ENCODE results near the gene SLFN12L.
"Not testable (repeated sequence)": the region's sequence is repeated elsewhere in the genome, so short reads cannot be mapped to it uniquely, and the experiment has no call there.

Gene SLFN12L

GRCh38 chr17:35496451-35497290, 40.8 kb downstream of the SLFN12L start:
- no peak for DNase-seq (ENCODE audit: low spot score)

DNA sequence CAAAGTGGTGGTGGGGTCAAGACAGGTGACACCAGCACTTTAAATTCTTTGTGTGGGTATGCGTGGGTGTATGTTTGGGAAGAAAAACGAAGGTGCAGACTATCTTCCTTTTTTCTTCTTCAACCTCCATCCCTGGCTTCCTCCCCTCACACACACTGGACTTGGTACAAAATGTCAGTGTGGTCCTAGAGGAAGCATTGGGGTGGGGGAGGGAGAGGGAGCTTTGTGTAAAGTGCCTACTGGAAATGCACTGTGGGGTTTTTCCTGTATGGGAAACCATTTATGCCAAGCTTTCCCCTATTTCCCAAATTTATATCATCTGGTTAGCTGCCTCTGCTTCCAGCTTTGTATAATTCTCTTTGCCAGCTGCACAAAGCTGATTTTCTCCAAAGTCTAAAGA, 44.4 kb downstream of the SLFN12L start:
- no peak for DNase-seq (ENCODE audit: low spot score)

GRCh38 chr17:35491417-35491816, 46.1 kb downstream of the SLFN12L start:
- no peak for DNase-seq (ENCODE audit: low spot score)

GRCh38 chr17:35489944-35490343, 47.5 kb downstream of the SLFN12L start:
- no peak for DNase-seq (ENCODE audit: low spot score)

GRCh38 chr17:35488991-35489390, 48.5 kb downstream of the SLFN12L start:
- DNase-seq (ENCODE audit: low spot score), result no peak

DNA sequence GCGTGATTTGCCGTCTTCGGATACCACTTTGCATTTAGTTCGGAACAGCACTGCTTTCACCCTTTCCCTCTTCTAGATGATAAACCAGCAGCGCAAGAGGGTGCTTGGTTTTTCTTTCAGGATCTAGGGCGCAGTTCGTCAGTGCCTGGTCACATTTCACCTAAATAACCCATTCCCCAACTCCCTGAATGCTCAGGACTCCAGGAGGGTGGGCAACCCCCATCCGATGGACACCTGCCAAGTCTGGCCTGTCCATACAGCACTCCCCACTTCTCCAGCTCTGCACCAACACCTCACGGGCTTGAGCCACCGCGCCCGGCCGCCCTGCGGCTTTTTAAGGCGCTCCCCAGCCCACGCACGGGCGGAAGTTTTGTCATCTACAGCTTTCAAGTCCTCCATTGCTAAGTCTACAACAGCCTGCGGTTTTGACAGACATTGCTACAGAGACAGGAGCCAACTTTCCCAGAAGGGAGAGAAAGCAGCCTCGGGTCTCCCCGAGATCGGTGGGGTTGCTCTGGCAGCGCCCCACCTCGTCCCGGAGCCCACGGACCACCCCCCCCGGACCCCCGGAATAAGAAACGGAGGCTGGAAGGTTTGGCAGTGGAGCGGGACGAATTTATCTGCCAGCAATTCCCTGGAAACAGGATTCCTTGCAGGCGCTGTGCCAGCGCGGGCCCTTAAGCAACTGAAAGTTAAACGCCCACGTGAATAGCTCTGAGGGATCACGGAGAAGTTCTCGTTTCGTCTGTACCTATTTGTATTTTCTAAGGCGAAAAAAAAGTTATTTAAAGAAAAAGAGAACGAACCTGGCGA, 50.4 kb downstream of the SLFN12L start:
- peak; percentile 57 for DNase-seq (ENCODE audit: low spot score)

DNA sequence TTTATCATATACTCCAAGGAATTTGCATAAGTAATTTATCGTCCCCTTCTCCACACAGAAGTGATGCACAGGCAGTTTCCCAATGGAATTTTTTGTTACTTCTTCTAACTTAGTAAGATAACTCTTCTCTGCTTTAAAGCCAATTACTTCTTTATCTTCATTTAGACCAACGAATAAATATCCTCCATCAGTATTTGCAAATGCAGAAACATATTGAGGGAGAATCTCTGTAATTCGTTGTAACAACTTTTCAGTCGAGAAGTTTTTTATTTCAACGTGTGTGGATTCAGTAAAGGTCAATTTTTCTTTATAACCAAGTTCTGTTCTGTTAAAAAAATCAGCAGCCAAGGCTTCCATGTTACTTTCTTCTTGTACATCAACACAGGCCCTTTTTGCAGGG, 58.2 kb downstream of the SLFN12L start:
- DNase-seq (ENCODE audit: low spot score), result no peak

DNA sequence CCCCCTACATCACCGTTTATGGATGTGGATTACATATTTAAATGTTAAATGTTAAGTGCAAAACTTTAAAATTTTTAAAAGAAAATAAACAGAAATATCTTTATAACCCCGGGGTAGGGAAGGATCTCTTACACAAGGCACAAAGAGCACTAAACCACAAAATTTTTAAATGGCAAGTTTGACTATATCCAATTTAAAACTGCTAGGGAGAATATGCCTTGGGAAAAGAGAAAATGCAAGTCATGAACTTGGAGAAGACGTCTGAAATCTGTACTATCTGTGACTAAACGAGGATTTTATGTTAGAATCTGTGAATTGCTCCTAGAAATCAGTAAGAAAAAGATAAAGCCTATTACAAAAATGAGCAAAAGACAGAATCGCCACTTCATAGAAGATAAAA, 60.2 kb downstream of the SLFN12L start:
- DNase-seq (ENCODE audit: low spot score), result no peak

GRCh38 chr17:35476283-35476820, 61.1 kb downstream of the SLFN12L start:
- no peak for DNase-seq (ENCODE audit: low spot score)

GRCh38 chr17:35468475-35468874, 69.0 kb downstream of the SLFN12L start:
- DNase-seq (ENCODE audit: low spot score), result no peak

DNA sequence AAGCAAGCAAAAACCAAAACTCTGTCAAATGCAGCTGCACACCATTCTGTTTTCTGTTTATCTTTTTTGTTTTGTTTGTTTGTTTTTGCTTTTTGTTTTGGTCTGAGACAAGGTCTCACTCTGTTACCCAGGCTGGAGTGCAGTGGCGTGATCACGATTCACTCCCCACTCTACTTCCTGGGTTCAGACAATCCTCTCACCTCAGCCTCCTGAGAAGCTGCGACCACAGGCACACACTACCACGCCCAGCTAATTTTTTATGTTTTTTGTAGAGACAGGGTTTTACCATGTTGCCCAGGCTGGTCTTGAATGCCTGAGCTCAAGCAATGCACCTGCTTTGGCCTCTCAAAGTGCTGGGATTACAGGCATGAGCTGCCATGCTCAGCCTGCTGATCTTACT, 69.7 kb downstream of the SLFN12L start:
- DNase-seq (ENCODE audit: low spot score), result no peak

DNA sequence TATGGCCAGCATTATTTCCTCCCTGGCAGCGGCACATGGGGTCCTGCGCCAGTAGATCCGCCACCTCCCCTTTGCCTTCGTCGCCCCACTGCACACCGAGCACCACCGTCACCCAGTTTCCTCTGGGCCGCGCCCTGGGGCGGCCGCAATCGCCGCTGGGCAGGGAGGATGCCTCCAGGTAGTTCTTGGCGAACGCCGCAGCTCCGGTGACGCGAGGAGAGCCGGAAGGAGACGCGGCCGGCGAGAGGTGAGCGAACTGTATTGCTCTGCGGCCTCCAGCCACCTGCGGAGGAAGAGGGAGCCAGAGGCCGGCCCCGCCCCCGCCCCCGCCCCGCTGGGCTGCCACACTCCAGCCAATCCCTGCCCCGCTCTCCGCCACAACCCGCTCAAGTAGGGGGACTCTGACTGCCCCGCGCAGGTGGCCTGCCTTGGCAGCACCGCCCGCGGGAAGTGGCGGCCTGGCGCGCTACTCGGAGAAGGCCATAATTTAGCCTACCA, 77.1 kb downstream of the SLFN12L start:
- no peak for DNase-seq (ENCODE audit: low spot score)

DNA sequence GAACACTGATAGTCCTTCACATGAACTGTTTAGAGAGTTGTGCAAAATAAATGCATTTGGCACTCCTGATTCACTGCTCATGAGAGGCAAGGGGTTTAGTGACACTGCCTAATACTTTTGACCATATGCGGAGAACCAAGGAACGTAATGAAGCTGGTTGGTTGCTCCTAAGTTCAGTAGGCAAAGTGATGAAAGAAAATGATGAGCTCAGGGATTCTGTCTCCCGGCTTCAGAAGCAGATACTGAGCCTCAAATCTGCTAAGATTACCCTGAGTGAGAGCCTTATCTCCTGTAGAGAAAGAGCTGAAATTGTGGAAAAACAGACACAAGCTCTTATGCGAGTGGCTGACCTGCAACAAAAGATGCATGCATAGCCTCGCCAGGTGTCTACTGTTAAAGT, 83.4 kb downstream of the SLFN12L start:
- DNase-seq (ENCODE audit: low spot score), result not testable (repeated sequence)

DNA sequence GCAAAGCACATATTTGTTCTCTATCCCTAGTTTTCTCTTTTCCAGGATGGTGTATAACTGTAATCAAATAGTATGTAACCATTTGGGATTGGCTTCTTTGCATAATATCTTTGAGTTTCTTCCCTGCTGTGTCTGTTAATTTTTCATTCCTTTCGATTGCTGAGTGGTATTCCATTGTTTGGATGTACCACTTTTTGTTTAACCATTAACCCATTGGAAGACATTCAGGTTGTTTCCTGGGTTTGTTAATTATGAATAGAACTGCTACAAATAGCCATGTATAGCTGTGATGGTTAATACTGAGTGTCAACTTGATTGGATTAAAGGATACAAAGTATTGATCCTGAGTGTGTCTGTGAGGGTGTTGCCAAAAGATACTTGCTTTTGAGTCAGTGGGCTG, 84.3 kb downstream of the SLFN12L start:
- DNase-seq (ENCODE audit: low spot score), result no peak

- DNase-seq (ENCODE audit: low spot score), result no peak
Measured at GRCh38 chr17:35449371-35449931, 88.0 kb downstream of the SLFN12L start.

DNA sequence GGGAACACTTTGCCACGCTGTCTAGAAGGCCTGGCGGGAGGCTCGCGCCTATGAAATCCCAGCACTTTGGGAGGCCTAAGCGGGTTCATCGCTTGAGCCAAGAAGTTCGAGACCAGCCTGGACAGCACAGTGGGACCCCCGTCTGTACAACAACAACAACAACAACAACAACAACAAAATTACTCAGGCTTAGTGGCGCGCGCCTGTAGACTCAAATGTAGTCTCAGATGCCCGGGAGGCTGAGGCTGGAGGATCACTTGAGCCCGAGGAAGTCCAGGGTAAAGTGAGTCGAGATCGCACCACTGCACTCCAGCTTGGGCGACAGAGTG, 88.6 kb downstream of the SLFN12L start:
- no peak for DNase-seq (ENCODE audit: low spot score)

GRCh38 chr17:35448214-35448898, 89.1 kb downstream of the SLFN12L start, which contains the start of gene SLFN13:
Gene SLFN13, minus strand, starts transcription at chr17:35448766. Its CDS starts 3,086 bp downstream, at chr17:35445680.
- peak; percentile 13 for DNase-seq (ENCODE audit: low spot score)

DNA sequence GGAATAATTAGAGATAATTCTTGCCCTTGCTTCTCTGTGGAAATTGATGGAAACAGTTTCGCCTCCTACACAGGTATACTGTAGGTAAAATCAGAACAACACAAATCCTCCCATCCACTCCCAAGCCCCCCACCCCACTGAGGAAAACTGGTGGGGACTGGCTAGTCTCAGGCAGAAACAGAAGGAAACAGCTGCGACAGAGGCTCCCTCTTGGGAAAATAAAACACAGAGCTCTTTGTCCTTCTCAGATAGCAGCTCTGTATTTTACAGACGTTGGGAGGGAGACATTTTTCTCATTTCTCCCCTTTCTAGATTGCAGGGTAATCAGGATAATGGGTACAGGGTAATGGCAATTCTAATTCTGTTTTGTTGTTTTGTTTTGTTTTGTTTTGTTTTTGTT, 90.0 kb downstream of the SLFN12L start:
- DNase-seq (ENCODE audit: low spot score), result no peak

DNA sequence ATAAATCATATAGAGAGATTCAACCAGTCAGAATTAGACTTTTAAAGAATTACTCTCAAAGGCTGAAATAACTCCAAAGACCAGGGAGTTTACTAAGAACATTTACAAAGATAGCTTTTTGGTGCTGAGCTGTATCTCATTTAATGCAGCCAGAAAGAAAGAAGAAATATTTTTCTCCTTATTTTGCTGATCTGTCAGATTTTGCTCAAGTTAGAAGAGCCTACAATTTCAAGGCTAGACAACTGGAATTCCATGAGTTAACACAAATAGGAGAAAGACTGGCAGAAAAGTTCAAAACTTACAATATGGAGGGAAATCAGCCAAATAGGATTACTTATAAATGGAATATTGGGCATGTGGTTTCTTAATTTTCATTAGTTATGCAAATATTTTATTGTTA, 99.0 kb downstream of the SLFN12L start:
- DNase-seq (ENCODE audit: low spot score), result no peak

- DNase-seq (ENCODE audit: low spot score), result peak; percentile 95
Measured at GRCh38 chr17:35433075-35433894, 104.2 kb downstream of the SLFN12L start.

Data from AG08395 (cell line).